ENCODE results near the gene ACACA.
"Not testable (repeated sequence)": the region's sequence is repeated elsewhere in the genome, so short reads cannot be mapped to it uniquely, and the experiment has no call there.

The ACACA gene

DNA sequence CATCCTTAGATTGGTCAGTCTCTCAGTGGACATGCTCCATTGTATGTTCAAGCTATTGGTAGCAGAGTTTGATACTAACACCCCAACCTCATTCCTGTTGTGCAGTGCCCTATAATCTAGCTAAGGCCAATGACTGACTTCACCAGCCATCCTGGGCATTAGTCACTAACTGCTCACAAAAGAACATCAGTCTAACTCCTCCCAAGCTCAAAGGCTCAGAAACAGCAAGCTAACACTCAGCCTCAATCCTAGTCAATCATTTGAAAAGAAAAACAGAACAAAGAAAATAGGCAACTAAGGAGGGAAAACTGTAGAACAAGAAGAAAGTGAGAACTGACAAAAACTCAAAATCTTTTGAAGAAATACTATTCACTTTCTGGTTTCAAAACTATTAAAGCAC is 229.9 kb downstream of the ACACA start:
- DNase-seq (ENCODE audit: low read depth) = no peak

DNA sequence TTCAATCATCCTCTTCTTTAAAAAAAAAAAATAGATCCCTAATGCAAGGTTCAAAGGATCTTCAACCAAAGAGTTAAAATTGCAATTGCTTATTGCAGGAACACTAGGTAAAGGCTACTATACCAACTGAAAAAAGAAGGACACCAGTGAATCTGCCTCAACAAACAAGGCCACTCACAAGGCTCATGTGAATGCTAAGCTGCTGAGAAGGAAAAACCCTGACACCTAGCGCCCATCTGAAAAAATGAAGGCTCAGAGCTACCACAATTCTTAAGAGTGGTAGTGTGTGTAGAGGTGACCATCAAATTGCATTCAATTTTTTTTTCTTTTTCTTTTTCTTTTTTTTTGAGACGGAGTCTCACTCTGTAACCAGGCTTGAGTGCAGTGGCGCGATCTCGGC is 232.4 kb downstream of the ACACA start:
- DNase-seq (ENCODE audit: low read depth) = no peak

DNA sequence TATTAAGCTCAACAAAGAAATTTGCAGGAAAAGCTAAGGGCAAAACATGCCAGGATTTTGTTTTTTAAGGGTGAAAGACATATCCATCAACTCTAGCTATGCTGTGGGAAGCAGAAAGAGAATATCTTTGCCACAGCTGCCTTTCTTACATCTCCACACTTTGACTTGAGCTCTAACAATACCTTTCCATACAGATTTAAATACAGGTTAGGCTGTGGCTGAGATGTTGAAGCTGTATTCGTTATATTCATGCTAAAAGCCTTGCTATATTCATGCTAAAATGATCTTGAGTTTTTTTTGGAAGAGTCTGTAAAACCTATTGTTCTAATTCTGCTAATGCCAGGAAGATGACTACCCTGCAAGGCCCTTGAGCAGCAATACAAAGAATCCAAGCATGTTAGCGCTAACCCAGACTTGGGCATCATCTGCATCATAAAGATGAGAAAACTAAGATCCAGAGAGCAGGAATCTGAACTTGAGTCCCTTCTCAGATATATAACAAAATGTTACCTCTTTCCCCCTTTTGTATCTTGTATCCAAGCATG is 235.7 kb downstream of the ACACA start:
- no peak for DNase-seq (ENCODE audit: low read depth)

DNA sequence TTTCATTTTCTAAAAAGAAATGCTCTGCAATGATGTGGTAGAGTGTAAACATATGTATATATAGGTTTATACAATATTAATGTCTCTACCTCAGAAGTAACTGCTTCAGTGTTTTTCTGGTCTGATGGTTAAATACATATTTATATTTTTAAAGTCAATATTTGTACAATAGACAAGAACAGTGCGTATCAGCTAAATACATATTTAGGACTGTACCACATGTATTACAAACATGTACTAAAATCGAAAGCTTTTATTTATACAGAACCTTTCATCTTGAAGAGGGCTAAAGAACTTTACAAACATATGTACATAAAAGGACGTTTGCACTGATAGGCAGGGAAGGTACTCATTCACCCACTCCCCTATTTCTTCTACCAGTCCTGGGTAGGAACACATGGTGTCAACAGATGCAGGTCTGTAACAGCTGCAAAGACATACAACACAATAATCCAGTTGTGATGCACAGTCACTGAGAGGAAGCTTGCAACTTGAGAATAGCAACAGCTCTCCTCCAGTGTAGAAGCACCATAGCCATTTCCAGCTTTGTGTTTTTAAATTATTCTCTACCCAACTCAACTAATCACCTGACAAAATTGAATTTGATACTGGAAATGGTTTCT is 237.8 kb downstream of the ACACA start:
- no peak for DNase-seq (ENCODE audit: low read depth)

DNA sequence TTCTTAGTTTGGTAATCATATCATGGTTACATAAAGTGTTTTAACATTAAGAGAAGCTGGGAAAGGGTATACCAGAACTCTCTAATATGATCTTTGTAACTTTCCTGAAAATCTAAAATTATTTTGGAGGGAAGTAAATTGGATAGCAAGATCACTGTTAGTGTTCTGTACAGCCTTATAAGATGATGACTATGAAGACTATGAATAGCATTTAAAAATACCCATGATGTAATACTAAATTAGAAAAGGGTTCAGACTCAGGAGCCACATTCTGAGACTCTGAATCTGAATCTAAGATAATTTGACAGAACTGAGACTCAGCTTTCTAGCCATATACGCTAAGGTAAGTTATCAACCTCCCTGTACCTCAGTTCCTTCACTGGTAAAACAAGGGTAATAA is 238.9 kb downstream of the ACACA start:
- DNase-seq (ENCODE audit: low read depth) = no peak

DNA sequence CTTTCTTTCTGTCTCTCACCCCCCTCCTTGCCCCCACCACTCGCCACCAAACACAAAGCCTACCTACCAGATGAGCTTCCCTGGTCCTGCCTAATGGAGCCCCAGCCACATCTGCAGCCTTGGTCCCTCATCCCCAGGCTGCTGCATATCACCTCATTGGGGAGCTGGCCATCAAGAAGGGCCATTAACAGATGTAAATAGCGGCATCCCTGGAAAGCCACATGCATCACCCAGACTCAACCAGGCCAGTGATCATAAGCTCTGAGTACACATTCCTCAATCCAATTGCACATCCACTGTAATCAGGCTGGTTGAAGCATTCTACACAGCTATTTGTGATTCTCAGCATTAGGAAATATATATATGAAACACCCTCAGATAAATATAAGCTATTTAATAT is 242.6 kb downstream of the ACACA start:
- no peak for DNase-seq (ENCODE audit: low read depth)

DNA sequence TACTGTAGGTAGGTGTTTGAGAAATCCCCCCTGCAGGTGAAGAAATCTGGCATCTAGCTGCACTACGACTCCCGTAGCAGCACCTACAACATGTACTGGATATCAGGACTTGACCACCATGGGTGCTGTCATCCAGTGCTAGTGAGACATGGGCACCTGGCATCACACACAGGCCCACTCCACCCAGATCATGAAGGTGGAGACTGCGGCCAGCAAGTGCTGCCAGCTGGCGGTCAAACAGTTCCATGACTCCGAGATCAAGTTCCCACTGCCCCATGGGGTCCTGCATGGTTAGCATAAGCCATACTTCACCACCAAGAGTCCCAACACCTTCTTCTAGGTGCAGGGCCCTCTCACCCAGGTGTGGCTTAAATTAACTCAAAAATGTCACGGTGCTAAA is 243.8 kb downstream of the ACACA start:
- no peak for DNase-seq (ENCODE audit: low read depth)

DNA sequence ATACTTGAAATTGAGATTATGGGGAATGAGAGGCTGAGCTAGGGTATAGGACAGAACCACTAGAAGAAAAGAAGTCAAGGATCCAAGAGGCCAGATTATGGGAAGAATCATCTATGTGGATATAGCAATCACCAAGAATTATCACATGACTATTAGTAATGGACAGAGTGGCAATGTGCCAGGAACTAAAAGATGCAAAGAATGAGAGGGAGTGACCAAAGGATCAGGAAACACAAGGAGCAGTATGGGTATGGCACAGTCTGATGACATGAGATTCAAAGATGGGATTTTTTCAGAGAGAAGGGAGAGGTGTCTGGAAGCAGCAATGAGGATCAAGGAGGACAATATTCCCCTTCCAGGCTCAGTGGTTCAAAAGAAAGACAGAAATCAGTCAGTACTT is 245.7 kb downstream of the ACACA start:
- no peak for DNase-seq (ENCODE audit: low read depth)

DNA sequence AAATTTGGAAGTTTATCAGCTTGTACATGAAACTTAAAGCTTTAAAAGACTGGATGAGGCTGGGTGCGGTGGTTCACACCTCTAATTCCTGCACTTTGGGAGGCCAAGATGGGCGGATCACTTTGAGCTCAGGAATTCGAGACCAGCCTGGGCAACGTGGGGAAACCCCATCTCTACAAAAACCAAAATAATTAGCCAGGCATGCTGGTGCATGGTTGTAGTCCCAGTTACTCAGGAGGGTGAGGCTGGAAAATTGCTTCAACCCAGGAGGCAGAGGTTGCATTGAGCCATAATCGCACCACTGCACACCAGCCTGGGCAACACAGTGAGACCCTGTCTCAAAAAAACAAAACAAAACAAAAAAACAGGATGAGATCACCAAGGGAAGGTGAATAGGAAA is 248.3 kb downstream of the ACACA start:
- no peak for DNase-seq (ENCODE audit: low read depth)

DNA sequence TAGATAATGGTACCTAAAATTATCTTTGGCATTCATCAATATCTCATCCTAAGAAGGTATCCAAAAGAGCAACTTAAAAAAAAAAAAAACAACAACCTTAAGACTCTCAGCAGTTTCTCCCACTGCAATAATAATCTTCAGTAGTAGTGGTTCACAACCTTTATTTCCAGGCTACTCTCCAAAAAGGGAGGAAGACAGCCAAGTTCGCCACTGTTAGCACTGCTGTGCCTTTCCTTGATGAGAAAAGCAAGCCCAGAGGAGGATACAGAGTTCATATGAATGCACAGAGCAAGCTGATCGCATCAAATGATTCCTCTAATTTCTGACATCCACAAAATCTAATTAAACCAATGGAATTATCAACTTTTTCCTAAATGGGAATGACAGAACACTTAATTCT is 258.5 kb downstream of the ACACA start:
- no peak for DNase-seq (ENCODE audit: low read depth)

DNA sequence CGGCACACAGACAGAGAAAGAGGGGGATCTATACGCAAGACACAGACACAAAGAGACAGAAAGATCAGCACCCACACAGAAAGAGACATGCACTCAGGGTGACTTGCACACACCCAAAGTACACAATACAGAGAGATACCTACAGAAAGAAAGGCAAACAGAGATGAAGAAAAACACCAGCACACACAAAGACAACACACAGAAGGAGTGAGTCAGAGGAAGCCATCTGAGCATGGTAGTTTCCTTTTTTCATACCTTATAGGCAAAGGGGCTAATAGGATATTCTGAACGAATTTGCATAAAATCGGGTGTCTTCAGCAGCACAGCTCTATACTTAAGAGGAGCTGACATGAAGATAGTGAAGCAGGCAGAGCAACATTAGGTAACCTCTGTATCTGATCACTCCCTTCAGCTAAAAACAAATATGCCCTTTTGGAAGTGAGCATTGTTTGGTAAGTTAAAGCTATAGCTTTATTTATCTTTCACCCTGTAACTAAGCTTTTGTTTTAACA is 259.3 kb downstream of the ACACA start:
- no peak for DNase-seq (ENCODE audit: low read depth)

DNA sequence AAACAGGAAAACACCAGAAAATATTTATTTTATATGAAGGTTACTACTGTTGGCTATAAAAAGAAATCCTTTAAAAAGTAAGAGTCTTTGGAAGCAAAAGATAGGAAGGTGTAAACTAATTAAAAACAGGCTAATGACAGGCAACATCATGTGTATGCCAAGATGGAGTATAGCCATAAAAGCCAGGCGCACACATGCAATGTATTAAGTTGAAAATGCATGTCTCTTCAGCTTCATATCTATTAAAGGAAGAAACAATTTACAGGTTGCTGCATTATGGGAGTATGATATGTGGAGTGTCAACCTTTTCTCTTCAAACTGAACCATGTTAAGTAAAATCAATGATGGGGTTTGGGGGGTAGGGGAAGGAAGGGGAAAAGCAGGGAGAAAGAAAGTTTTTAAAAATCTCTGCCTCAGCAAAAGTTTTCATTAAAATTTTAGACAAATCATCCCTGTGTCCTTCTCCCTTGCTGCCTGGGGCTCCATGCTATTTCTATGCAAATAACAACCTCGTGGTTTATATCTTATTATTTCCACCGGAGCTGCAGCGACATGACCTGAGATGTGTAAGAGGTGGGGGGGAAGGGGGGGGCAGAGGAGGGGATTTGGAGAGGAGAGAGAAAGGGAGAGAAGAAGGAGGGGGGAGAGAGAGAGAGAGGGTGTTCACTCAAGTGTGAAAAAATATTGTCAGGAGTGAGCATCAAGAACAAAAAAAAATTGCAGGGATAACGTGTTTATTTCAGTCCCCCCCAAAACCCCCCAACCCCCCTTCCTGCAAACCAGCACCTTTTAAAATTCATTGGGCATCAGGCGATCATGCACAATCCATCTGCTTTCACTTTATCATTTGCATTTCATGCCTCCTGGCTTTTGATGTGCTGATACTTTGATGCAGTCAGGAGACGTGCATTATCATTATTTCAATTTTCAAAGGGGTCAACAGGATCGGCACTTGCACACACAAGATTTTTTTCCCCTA is 260.3 kb downstream of the ACACA start:
- DNase-seq (ENCODE audit: low read depth) = no peak

DNA sequence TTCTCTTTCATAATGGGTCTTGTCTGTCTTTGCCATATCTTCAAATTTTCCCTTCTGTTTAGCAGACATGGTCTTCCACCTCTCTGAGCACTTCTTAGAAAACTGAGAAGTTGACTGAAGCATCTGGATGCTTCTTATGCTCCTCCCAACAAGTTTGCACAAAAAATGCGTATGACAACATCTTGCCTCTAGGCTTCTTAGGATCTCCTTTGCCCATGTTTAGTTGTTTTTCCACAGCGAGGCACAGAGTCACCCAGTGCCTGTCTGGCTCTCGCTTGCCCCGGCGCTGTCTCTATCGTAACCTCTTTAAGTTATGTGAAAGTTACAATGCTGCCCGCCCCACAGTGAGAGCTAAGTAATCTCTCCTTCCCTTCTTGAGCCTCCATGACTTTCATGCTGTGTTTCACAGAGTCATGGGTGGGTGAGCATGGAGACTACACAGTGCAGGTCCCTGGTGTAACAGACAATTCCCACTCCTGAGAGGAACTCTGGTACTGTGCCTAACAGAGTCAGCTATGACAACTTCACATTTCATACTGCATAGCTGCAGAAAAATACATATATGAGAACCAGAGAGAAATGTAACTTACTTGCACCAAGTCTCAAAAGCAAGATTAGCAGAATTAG is 262.4 kb downstream of the ACACA start:
- DNase-seq (ENCODE audit: low read depth) = no peak

DNA sequence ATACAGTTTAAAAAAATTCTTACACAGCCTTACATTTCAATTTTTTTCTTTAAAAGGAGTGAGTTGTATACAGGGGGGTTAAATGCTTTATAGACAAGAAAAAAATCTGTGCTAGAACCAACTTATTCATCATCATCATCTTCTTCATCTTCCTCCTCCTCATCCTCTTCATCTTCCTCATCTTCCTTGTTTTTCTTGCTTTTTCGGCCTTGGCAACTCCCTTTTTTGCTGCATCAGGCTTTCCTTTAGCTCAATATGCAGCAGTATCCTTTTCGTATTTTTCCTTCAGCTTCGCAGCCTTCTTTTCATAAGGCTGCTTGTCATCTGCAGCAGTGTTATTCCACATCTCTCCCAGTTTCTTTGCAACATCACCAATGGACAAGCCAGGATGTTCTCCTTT is 263.1 kb downstream of the ACACA start:
- DNase-seq (ENCODE audit: low read depth) = not testable (repeated sequence)

DNA sequence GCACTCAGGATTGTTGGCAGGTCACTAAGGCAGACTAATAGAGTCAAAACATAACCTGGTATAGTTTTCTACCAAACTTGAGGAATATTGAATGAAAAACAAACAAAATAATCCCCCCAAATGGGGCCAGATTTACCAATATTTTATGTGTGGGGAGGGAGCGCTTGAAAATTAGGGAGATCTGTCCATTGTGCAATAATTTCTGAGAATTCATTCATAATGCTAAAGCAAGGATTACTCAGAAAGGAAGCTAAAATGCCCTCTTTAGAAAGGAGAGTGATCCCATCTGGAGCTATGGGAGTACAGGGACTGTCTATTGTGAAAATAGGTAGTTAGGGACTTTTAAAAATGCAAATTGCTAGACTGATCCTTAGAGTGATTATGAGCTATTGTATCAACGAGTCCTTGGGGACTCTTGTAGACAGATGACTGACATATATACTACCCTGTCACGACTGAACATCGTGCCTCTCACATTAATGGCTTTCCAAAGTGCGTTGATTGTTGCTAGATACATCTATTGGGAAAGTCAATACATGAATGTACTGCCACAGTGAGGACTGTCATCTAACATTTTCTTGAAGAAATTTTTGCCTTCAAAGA is 264.2 kb downstream of the ACACA start:
- no peak for DNase-seq (ENCODE audit: low read depth)

DNA sequence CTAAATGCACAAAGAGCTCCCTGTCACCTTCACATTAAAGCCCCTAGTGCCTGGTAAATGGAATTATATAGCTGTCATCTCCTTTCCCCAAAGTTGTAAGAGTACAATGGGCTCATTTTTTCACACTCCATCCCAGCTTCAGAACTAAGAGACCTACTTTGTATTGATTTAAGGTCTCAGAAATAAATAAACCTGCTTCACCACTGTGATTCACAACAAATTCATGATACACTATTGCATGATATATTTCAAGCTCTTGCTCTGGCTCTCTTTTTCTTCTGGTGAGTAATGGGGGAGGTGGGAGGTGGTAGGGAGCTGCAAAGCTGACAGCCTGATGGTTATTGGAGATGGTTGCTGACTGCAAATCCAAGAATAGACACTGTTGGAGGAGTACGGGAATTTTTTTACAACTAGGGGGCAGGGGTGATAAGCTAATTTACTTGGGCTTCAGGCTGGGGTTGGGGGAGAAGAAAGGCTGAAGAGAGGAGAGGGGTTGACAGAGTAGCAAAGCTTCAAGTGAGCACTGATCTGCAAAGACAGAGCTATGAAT is 268.0 kb downstream of the ACACA start:
- no peak for DNase-seq (ENCODE audit: low read depth)

DNA sequence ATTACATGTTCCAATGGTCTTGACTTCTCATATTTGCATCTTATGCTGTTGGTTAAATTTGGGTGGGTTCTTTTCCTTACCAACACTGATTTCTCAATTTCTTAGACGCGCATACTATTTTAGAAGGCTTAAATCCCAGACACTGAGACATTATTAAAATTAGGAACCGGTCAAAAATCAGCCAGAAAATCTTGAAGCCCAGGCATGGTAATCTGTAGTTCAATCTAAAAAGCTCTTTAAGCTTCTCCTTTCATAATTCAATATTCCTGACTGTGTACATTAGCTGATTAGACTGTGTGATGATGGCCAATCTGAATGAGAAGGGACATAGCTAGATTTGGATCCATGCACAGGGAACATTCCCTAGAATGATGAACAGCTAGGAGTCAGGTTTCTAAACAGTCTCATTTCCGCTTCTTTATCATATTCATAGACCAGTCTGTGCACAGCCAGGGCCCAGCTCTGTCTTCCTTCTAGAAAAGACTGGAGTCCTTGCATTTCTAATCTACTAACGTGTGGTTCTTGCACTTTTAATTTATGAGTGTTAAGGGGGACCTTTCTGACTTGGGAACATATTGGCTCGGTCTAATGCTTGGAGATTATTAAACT is 268.6 kb downstream of the ACACA start:
- DNase-seq (ENCODE audit: low read depth) = no peak

DNA sequence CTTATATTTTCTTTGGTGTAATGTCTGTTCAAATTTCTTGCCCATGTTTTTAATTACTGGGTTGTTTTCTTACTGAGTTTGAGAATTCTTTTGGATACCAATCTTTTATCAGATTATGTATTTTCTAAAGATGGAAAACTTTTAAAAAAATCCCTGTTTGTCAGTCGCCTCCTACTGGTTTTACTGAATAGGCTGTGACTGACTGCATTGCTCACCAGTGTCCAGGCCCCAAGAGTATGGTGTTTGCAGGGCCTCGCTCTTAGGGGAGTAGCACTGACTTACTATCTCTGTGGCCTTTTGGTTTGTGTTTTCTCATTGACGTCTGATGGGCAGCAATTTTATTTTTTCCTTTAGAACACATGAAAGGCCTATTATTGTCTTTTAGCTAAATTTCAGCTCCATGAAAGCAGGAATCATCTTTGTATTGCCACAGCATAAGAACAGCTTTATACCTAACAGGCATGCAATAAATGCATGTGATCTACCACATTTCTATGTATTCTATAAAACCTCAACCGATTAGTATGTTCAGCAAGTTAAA is 269.5 kb downstream of the ACACA start:
- DNase-seq (ENCODE audit: low read depth) = no peak

DNA sequence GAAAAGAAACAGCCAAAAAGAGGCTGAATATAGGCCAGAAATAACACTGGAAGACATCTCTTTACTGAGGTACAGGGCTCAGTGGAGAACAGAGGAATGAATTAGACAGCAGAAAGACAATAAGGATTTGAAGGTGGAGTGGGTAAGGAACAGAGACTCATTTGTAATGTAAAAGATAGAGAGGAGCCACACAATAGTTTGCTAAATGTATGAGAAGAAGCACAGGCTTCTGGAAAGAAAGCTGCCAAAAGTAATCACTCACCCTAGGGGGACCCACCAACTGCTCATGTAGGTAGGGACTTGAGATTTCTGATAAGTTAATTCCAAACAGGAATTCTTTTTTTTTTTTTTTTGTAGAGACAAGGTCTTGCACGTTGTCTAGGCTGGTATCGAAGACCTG is 271.1 kb downstream of the ACACA start:
- DNase-seq (ENCODE audit: low read depth) = no peak

DNA sequence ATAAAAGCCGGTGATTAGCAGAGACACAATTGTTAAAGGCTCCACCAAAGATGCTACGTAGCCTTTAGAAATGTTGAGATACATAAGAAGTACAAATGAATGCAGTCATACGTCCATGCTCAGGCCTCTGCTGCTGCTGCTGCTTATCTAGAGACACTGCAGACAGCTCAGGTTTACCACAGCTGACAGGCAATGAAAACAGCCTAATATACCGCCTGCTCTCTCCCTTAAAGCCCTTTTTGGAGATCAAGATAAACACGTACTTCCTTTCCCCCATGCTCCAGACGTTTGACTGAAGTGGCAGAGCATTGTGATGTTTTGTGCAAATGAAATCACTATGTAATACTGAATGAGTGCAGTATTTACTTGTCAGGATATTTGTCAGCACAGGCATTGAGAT is 272.6 kb downstream of the ACACA start:
- DNase-seq (ENCODE audit: low read depth) = no peak

DNA sequence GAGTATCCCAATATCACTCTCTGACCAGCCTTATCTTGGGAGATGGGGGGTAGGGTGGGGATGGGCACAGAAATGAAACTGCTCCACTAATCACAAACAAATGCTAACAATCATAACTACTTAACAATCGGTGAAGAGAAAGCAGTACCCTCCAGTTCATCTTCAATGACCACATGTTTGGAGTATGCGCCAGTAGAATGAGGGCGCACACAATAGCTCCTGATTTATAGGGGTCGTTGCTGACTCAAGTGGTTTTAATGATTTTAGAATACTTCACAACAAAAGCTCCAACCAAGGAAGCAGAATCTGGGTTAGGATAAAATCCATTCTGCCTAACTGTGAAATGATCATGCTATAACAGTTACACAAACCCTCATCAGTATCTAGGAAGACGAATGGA is 273.5 kb downstream of the ACACA start:
- no peak for DNase-seq (ENCODE audit: low read depth)

Data from HS-27A (cell line).